ENCODE measurements around the gene MAS1L.
A peak's percentile ranks its signal among the peaks of the same experiment; 100 is the strongest.

MAS1L gene

GRCh38 chr6:29521006-29521680 is 33.4 kb upstream of the MAS1L start:
- H3K9me3 Mint-ChIP-seq = no peaks in the 10 kb centered on the region
- H3K4me1 Mint-ChIP-seq (ENCODE audit: low read depth) = peaks cover under 1% of the 10 kb centered on the region
- H3K27ac Mint-ChIP-seq = no peak overlapping the region
- H3K27me3 Mint-ChIP-seq (ENCODE audit: low read depth) = peaks cover 32% of the 10 kb centered on the region
- H3K36me3 Mint-ChIP-seq (ENCODE audit: low read depth) = no peaks in the 10 kb centered on the region
- DNase-seq (ENCODE audit: low spot score) = no peak
- no peak overlapping the region for H3K4me3 Mint-ChIP-seq

GRCh38 chr6:29520232-29520631 is 32.5 kb upstream of the MAS1L start:
- H3K27ac Mint-ChIP-seq = no peak overlapping the region
- H3K4me1 Mint-ChIP-seq (ENCODE audit: low read depth) = peaks cover 4% of the 10 kb centered on the region
- no peak overlapping the region for H3K4me3 Mint-ChIP-seq
- no peaks in the 10 kb centered on the region for H3K9me3 Mint-ChIP-seq
- no peaks in the 10 kb centered on the region for H3K36me3 Mint-ChIP-seq (ENCODE audit: low read depth)
- no peak for DNase-seq (ENCODE audit: low spot score)
- H3K27me3 Mint-ChIP-seq (ENCODE audit: low read depth) = peaks cover 24% of the 10 kb centered on the region

DNA sequence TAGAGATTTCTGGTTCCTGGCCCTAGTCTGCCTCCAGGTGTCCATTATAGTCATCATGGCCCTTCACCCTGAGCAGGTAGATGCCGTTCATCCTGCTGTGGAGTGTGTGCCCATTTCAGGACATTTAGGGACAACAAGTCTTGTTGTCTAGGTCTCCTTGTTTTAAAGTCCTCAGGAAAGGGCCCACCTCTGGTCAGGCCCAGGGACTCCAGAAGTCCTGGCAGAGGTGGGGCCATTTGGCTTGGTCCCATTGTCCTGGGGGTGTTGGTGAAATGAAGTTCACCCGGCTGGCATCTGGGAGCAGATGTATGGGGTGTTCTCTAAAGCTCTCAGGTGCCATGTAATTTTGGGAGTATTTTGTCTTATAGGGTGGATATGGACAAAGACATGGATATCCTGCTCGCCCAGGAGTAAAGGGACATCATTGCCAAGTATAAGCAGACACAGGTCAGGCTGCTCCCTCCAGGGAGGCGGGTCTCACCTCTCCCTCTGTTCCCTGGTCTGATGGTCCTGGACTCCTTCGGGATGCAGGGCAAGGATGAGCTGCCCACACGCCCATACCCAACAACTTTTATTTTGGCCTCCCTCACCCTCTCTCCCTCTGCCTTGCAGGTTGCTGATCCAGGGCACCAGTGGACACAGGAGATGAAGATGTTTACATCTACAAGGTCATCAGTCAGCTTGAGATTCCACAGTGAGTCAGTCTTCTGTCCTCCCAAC is 31.7 kb upstream of the MAS1L start:
- no peak for DNase-seq (ENCODE audit: low spot score)
- peaks cover 24% of the 10 kb centered on the region for H3K27me3 Mint-ChIP-seq (ENCODE audit: low read depth)
- peaks cover 4% of the 10 kb centered on the region for H3K4me1 Mint-ChIP-seq (ENCODE audit: low read depth)
- H3K9me3 Mint-ChIP-seq = no peaks in the 10 kb centered on the region
- H3K4me3 Mint-ChIP-seq = no peak overlapping the region
- no peak overlapping the region for H3K27ac Mint-ChIP-seq
- H3K36me3 Mint-ChIP-seq (ENCODE audit: low read depth) = no peaks in the 10 kb centered on the region

DNA sequence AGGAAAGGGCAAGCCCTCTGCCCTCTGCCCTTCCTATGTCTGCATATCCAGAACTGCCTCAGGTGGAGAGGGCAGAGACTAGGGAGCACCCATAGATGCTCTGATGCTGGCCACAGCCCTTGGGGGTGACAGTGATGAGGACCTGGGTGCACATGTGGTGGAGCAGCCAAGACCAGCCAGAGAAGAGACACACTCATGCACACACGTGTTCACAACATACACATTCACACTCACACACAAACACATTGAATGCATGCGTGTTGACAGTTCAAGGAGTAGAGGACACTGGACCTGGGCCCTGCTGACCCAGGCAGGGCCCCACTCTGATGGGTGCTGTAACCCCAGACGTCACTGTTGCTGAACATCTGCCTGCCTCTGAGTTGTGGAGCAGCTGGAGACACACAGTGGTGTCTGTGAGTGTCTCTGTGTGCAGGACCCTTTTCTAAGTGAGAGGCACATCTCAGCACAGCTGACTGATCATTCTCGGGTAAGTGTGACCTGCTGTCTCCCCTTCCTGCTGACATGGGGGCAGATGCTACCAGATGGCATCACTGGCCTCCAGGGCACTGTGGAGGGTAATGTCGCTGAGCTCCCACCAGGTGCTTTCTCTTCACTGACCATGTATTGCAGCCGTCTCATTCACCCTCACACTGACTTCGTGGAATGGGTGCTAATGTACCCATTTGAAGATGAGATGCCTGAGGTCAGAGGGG is 30.1 kb upstream of the MAS1L start:
- DNase-seq (ENCODE audit: low spot score) = no peak
- Mint-ChIP-seq H3K4me3 (no peak overlapping the region), H3K4me1 (ENCODE audit: low read depth) (peaks cover 4% of the 10 kb centered on the region), H3K36me3 (ENCODE audit: low read depth) (no peaks in the 10 kb centered on the region), H3K9me3 (no peaks in the 10 kb centered on the region), H3K27ac (no peak overlapping the region), H3K27me3 (ENCODE audit: low read depth) (peaks cover 18% of the 10 kb centered on the region)

- H3K27ac Mint-ChIP-seq = no peak overlapping the region
- H3K4me1 Mint-ChIP-seq (ENCODE audit: low read depth) = peaks cover 4% of the 10 kb centered on the region
- DNase-seq (ENCODE audit: low spot score) = no peak
- H3K9me3 Mint-ChIP-seq = no peaks in the 10 kb centered on the region
- peaks cover 13% of the 10 kb centered on the region for H3K27me3 Mint-ChIP-seq (ENCODE audit: low read depth)
- no peaks in the 10 kb centered on the region for H3K36me3 Mint-ChIP-seq (ENCODE audit: low read depth)
- no peak overlapping the region for H3K4me3 Mint-ChIP-seq
Measured at GRCh38 chr6:29517245-29517644, 29.5 kb upstream of the MAS1L start.

- Mint-ChIP-seq H3K27ac (no peak overlapping the region), H3K4me1 (ENCODE audit: low read depth) (peaks cover 4% of the 10 kb centered on the region), H3K4me3 (no peak overlapping the region), H3K36me3 (ENCODE audit: low read depth) (no peaks in the 10 kb centered on the region), H3K9me3 (no peaks in the 10 kb centered on the region), H3K27me3 (ENCODE audit: low read depth) (peaks cover 12% of the 10 kb centered on the region)
- peak; percentile 20 for DNase-seq (ENCODE audit: low spot score)
Measured at GRCh38 chr6:29516108-29516507, 28.4 kb upstream of the MAS1L start.

DNA sequence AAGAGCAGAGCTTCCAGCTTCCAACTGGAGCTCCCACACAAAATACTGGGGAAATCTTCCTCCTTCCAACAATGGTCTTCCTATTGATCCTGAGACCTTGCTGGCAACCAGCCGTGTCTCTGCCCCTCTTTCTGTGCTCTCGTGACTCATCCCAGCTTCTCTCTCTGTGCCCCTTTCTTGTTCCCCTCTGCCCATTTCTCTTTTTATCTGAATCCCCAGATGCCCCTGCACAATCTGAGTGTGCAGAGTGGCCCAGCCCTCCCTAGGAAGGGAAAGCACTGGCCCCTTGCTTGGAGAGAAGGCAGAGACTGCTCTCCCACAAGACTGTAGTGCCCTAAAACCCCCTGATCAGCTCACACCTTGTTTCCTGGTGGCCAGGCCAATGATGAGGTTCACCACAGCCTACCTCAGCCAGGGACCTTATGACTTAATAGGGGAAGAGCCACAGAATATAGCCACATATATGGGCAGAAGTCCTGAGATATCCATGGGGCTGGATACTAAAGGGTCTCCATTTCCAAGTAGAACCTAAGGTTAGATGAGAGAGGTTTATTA is 23.1 kb upstream of the MAS1L start:
- DNase-seq (ENCODE audit: low spot score) = no peak
- H3K4me1 Mint-ChIP-seq (ENCODE audit: low read depth) = peaks cover 1% of the 10 kb centered on the region
- peaks cover 10% of the 10 kb centered on the region for H3K27me3 Mint-ChIP-seq (ENCODE audit: low read depth)
- no peaks in the 10 kb centered on the region for H3K9me3 Mint-ChIP-seq
- H3K27ac Mint-ChIP-seq = no peak overlapping the region
- no peaks in the 10 kb centered on the region for H3K36me3 Mint-ChIP-seq (ENCODE audit: low read depth)
- no peak overlapping the region for H3K4me3 Mint-ChIP-seq

DNA sequence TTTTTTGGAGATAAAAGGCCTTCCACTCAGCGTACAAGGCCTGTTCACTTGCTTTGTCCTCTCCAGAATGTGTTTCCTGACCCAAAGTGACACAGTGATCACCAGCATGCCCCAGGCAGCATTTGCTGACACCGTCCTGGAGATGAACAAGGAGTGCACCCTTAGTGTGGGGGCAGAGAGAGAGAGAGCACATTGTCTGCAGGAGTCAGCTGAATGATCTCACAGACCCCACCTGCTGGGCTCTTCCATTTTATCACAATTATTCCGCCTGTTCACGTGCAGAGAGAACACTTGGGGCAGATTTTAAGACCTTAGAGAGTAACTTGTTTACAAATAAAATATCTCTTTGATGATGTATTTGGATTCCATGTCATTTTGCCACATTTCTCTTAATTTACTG is 22.4 kb upstream of the MAS1L start:
- Mint-ChIP-seq H3K4me1 (ENCODE audit: low read depth) (no peaks in the 10 kb centered on the region), H3K9me3 (no peaks in the 10 kb centered on the region), H3K27me3 (ENCODE audit: low read depth) (peaks cover 10% of the 10 kb centered on the region), H3K4me3 (no peak overlapping the region), H3K36me3 (ENCODE audit: low read depth) (no peaks in the 10 kb centered on the region), H3K27ac (no peak overlapping the region)
- DNase-seq (ENCODE audit: low spot score) = no peak

GRCh38 chr6:29509711-29510110 is 22.0 kb upstream of the MAS1L start:
- Mint-ChIP-seq H3K27ac (no peak overlapping the region), H3K27me3 (ENCODE audit: low read depth) (peaks cover 7% of the 10 kb centered on the region), H3K4me1 (ENCODE audit: low read depth) (no peaks in the 10 kb centered on the region), H3K4me3 (no peak overlapping the region), H3K9me3 (no peaks in the 10 kb centered on the region), H3K36me3 (ENCODE audit: low read depth) (no peaks in the 10 kb centered on the region)
- DNase-seq (ENCODE audit: low spot score) = no peak

DNA sequence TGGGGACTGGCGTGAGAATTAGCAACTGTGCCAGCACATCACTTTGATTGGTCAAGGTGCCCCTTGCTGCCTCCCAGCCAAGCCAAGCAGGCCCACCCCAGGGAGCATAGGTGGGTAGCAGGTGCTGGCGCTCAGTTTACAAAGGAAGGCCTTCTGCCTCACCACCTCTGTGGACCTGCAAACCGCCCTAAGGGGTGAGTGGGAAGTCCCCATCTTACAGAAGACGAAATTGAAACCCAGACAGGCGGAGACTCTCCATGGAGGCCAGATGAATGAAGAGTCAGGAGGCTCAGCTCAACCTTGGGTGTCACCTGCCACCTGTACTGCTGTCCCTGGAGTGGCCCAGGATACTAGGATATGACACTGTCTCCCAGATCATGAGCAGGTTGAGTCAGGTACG is 21.5 kb upstream of the MAS1L start:
- Mint-ChIP-seq H3K27ac (no peak overlapping the region), H3K27me3 (ENCODE audit: low read depth) (peaks cover 6% of the 10 kb centered on the region), H3K4me3 (no peak overlapping the region), H3K9me3 (no peaks in the 10 kb centered on the region), H3K4me1 (ENCODE audit: low read depth) (no peaks in the 10 kb centered on the region), H3K36me3 (ENCODE audit: low read depth) (no peaks in the 10 kb centered on the region)
- no peak for DNase-seq (ENCODE audit: low spot score)

DNA sequence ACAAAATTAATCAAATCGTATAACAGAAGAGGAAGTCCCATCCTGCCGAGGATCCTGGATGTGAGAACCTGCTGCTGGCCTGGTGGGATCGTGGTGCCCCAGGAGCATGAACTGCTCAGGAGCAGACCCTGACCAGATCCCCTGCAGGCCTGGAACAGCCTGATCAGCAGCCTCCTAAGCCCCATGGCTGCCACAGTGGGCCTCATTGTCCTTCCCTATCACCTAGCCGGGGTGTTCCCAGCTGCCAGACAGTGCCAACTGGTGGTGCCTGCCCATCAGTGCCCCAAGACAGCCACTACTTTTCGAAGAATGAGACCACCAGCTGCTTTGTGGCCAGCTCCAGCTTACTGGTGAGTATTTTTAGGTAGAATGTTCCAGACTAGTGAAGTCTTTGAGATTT is 19.6 kb upstream of the MAS1L start:
- H3K4me3 Mint-ChIP-seq = no peak overlapping the region
- no peaks in the 10 kb centered on the region for H3K36me3 Mint-ChIP-seq (ENCODE audit: low read depth)
- no peaks in the 10 kb centered on the region for H3K9me3 Mint-ChIP-seq
- DNase-seq (ENCODE audit: low spot score) = no peak
- no peaks in the 10 kb centered on the region for H3K4me1 Mint-ChIP-seq (ENCODE audit: low read depth)
- H3K27me3 Mint-ChIP-seq (ENCODE audit: low read depth) = peaks cover 6% of the 10 kb centered on the region
- H3K27ac Mint-ChIP-seq = no peak overlapping the region

DNA sequence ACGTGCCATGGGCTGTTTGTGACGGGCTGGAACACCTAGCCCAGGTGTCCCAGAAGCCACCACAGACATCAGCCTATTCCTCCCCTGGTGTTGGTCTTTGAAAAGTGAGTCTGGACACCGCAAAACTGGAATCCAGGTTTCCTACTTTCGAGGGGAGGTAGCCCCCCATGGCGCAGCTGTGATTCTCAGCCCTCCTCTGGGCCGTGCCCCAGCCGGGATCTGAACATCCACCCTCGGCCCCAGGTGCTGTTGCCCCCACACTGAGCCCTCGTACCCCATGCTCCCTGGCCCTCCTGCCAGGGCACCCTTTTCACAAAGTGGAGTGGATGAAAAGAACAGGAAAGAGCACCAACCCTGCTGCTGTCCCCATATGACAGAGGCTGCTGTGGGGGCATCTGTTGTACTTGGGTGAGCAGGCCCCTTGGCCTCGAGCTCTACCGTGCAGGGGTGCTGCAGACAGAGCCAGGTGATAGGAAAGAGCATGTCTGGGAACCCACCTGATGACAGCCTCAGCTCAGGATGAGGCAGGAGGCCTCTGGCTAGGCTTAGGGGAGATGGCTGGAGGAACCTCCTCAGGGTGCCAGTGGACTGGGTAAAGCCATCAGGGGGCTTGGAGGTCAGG is 18.8 kb upstream of the MAS1L start:
- Mint-ChIP-seq H3K27ac (no peak overlapping the region), H3K9me3 (no peaks in the 10 kb centered on the region), H3K36me3 (ENCODE audit: low read depth) (no peaks in the 10 kb centered on the region), H3K4me1 (ENCODE audit: low read depth) (no peaks in the 10 kb centered on the region), H3K4me3 (no peak overlapping the region), H3K27me3 (ENCODE audit: low read depth) (peaks cover 6% of the 10 kb centered on the region)
- no peak for DNase-seq (ENCODE audit: low spot score)

- Mint-ChIP-seq H3K27ac (no peak overlapping the region), H3K4me1 (ENCODE audit: low read depth) (no peaks in the 10 kb centered on the region), H3K9me3 (no peaks in the 10 kb centered on the region), H3K27me3 (ENCODE audit: low read depth) (peaks cover 5% of the 10 kb centered on the region), H3K36me3 (ENCODE audit: low read depth) (no peaks in the 10 kb centered on the region), H3K4me3 (no peak overlapping the region)
- DNase-seq (ENCODE audit: low spot score) = no peak
Measured at GRCh38 chr6:29505808-29506207, 18.1 kb upstream of the MAS1L start.

DNA sequence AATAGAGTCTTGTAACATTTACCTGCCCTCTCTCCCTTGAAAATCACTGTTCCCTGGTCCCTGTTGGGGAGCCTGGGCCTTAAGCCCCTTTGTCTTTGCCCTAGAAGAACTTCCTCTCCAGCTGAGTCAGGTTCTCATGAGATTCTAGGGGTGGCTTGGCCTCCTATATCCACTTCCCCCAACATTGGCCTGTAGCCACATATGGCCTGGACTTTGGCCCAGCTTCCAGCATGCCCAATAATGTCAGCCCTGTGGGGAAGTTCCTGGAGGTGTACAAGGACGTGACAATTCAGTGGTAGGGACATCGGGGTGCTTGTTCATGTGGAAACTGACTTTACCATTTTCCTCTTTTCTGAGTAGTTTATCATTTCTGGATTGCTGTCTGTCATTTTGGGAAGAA is 17.2 kb upstream of the MAS1L start:
- no peaks in the 10 kb centered on the region for H3K9me3 Mint-ChIP-seq

More for the DNA sequence above, 17.2 kb upstream of the MAS1L start:
- no peaks in the 10 kb centered on the region for H3K4me1 Mint-ChIP-seq (ENCODE audit: low read depth)
- peaks cover 3% of the 10 kb centered on the region for H3K27me3 Mint-ChIP-seq (ENCODE audit: low read depth)
- H3K27ac Mint-ChIP-seq = no peak overlapping the region
- H3K36me3 Mint-ChIP-seq (ENCODE audit: low read depth) = no peaks in the 10 kb centered on the region
- no peak overlapping the region for H3K4me3 Mint-ChIP-seq
- DNase-seq (ENCODE audit: low spot score) = no peak
